Loucy (cell line): ENCODE data around the gene MARCOL.

ENCODE experiments used
- H2AFZ ChIP-seq: fragments of 200-600 bp; sonication (generic); 2 replicates; pipeline ENCODE4 v1.6.0; 2016; ENCODE audit warnings: antibody characterized with exemption, mild to moderate bottlenecking, low read length, moderate library complexity
- H3F3A ChIP-seq: fragments of 200-600 bp; 2 replicates; pipeline ENCODE4 v1.6.0; 2016; ENCODE audit warnings: antibody characterized with exemption, low read depth, mild to moderate bottlenecking
- H3K27me3 ChIP-seq: fragments of 200-600 bp; sonication (generic); 2 replicates; pipeline ENCODE4 v1.6.1; 2014; ENCODE audit warnings: low read length, mild to moderate bottlenecking; ENCODE audit not compliant: insufficient read depth, poor library complexity, severe bottlenecking
- H3K36me3 ChIP-seq: fragments of 200-600 bp; sonication (generic); 2 replicates; pipeline ENCODE4 v1.6.1; 2016; ENCODE audit warnings: low read length; ENCODE audit not compliant: insufficient read depth
- H3K4me1 ChIP-seq: fragments of 200-600 bp; sonication (generic); 2 replicates; pipeline ENCODE4 v1.5.1; 2014; ENCODE audit warnings: low read length, mild to moderate bottlenecking; ENCODE audit not compliant: insufficient read depth, poor library complexity, severe bottlenecking
- H3K4me2 ChIP-seq: fragments of 200-600 bp; sonication (generic); 2 replicates; pipeline ENCODE4 v1.6.0; 2014; ENCODE audit warnings: antibody characterized with exemption, low read length, low read depth, mild to moderate bottlenecking; ENCODE audit not compliant: poor library complexity, severe bottlenecking
- H3K4me3 ChIP-seq: fragments of 200-600 bp; sonication (generic); 2 replicates; pipeline ENCODE4 v1.5.1; 2014; ENCODE audit warnings: low read length, mild to moderate bottlenecking, mixed read lengths; ENCODE audit not compliant: poor library complexity, severe bottlenecking
- H3K79me2 ChIP-seq: fragments of 200-600 bp; sonication (generic); 2 replicates; pipeline ENCODE4 v1.6.1; 2014; ENCODE audit warnings: low read length; ENCODE audit not compliant: insufficient read depth
- H3K9ac ChIP-seq: fragments of 200-600 bp; sonication (generic); 2 replicates; pipeline ENCODE4 v1.6.0; 2014; ENCODE audit warnings: mild to moderate bottlenecking, low read depth, low read length, moderate library complexity; ENCODE audit not compliant: poor library complexity, severe bottlenecking
- H3K9me2 ChIP-seq: fragments of 200-600 bp; sonication (generic); replicated peaks from 2 replicates; pipeline ENCODE4 v1.6.1; 2016; ENCODE audit warnings: low read depth, low read length, mixed read lengths
- H3K9me3 ChIP-seq: fragments of 200-600 bp; sonication (generic); 2 replicates; pipeline ENCODE4 v1.6.1; 2014; ENCODE audit warnings: mild to moderate bottlenecking, antibody characterized with exemption, low read length, low read depth; ENCODE audit not compliant: insufficient read depth
- H4K20me1 ChIP-seq: fragments of 200-600 bp; sonication (generic); 2 replicates; pipeline ENCODE4 v1.6.0; 2014; ENCODE audit warnings: antibody characterized with exemption, low read length, mild to moderate bottlenecking; ENCODE audit not compliant: insufficient read depth, poor library complexity, severe bottlenecking
- CTCF ChIP-seq: fragments of 200-600 bp; sonication (generic); conservative IDR thresholded peaks from 2 replicates; pipeline ENCODE4 v1.5.1; 2014; ENCODE audit warnings: mild to moderate bottlenecking, antibody characterized with exemption, low read length
- EZH2phosphoT487 ChIP-seq: fragments of 200-600 bp; IDR thresholded peaks from 2 replicates; pipeline ENCODE4 v1.6.1; 2018; ENCODE audit warnings: antibody characterized with exemption, mild to moderate bottlenecking, moderate library complexity, borderline replicate concordance

The MARCOL gene

GRCh38 chr5:148202531-148203203, 35.7 kb upstream of the MARCOL start, which contains the start of gene SPINK6:
Gene SPINK6 (plus strand): TSS chr5:148203042. CDS start chr5:148203097, 55 bp downstream.
- no peak within 1 kb of the TSS for H3K9ac ChIP-seq
- no peaks in the 10 kb centered on the region for H3K79me2 ChIP-seq
- no peaks in the 10 kb centered on the region for H3F3A ChIP-seq
- no peaks in the 10 kb centered on the region for H3K9me2 ChIP-seq
- H2AFZ ChIP-seq = no peak within 1 kb of the TSS
- no peaks in the 10 kb centered on the region for H4K20me1 ChIP-seq
- H3K4me1 ChIP-seq = peaks cover 7% of the 10 kb centered on the region
- no peaks in the 10 kb centered on the region for H3K9me3 ChIP-seq
- TF ChIP-seq CTCF = no peak
- TF ChIP-seq EZH2phosphoT487 = no peak
- H3K4me2 ChIP-seq = no peak within 1 kb of the TSS
- no peaks in the 10 kb centered on the region for H3K36me3 ChIP-seq
- H3K27me3 ChIP-seq = no peaks in the 10 kb centered on the region
- H3K4me3 ChIP-seq = no peak within 1 kb of the TSS

GRCh38 chr5:148205044-148205806, 33.1 kb upstream of the MARCOL start:
- no peaks in the 10 kb centered on the region for H3F3A ChIP-seq
- H3K27me3 ChIP-seq = no peaks in the 10 kb centered on the region
- no peak for TF ChIP-seq EZH2phosphoT487
- TF ChIP-seq CTCF = no peak
- H2AFZ ChIP-seq = no peak overlapping the region
- no peaks in the 10 kb centered on the region for H3K9me3 ChIP-seq
- H3K79me2 ChIP-seq = no peaks in the 10 kb centered on the region
- H3K36me3 ChIP-seq = no peaks in the 10 kb centered on the region
- no peak overlapping the region for H3K4me2 ChIP-seq
- peaks cover 7% of the 10 kb centered on the region for H3K4me1 ChIP-seq
- H3K9me2 ChIP-seq = no peaks in the 10 kb centered on the region
- no peaks in the 10 kb centered on the region for H4K20me1 ChIP-seq
- H3K9ac ChIP-seq = no peak overlapping the region
- no peak overlapping the region for H3K4me3 ChIP-seq

GRCh38 chr5:148205865-148206264, 32.5 kb upstream of the MARCOL start:
- H3K27me3 ChIP-seq = no peaks in the 10 kb centered on the region
- H3K9me2 ChIP-seq = no peaks in the 10 kb centered on the region
- H4K20me1 ChIP-seq = no peaks in the 10 kb centered on the region
- no peak overlapping the region for H3K9ac ChIP-seq
- H3K4me1 ChIP-seq = peaks cover 7% of the 10 kb centered on the region
- H3K79me2 ChIP-seq = no peaks in the 10 kb centered on the region
- no peaks in the 10 kb centered on the region for H3K9me3 ChIP-seq
- TF ChIP-seq EZH2phosphoT487 = no peak
- TF ChIP-seq CTCF = no peak
- H2AFZ ChIP-seq = no peak overlapping the region
- no peak overlapping the region for H3K4me2 ChIP-seq
- no peaks in the 10 kb centered on the region for H3F3A ChIP-seq
- H3K36me3 ChIP-seq = no peaks in the 10 kb centered on the region
- no peak overlapping the region for H3K4me3 ChIP-seq
